K562 (cell line): ENCODE data around the gene OR2B2. TPM values are rescaled to one million over a fixed set of nuclear protein-coding genes. Genes with fewer than 3 reads are reported as not detected.

Experiments used
- AFF1 ChIP-seq, 2 experiments: fragments of 450-650 bp; IDR thresholded peaks; 2 replicates each; pipeline ENCODE4 v1.6.1; 2018; ENCODE audit warnings: mild to moderate bottlenecking in 2 of 2, low read depth in 1 of 2; ENCODE audit not compliant: partially characterized antibody in 2 of 2
- E4F1 ChIP-seq: fragments of 250-450 bp; sonication (Bioruptor Pico); IDR thresholded peaks from 2 replicates; pipeline ENCODE4 v1.5.0; 2021; ENCODE audit warnings: mild to moderate bottlenecking, borderline replicate concordance
- HNRNPK ChIP-seq: fragments of 200-400 bp; formaldehyde crosslinking; IDR thresholded peaks from one replicate; pipeline ENCODE4 v1.6.1; 2018; ENCODE audit warnings: mild to moderate bottlenecking, low read depth, low read length; ENCODE audit not compliant: poor library complexity, severe bottlenecking
- JUND ChIP-seq, 2 experiments: IDR thresholded peaks; 2 replicates in 1 of 2; 3 replicates in 1 of 2; pipeline ENCODE4 v1.6.1; 2011; ENCODE audit warnings: borderline replicate concordance in 2 of 2, low read depth in 2 of 2, low read length in 2 of 2, improper control_type of control experiment in 1 of 2, missing biosample characterization in 1 of 2, missing genetic modification characterization in 1 of 2, missing genetic modification reagents in 1 of 2
- SMARCC2 ChIP-seq: fragments of 450-650 bp; IDR thresholded peaks from 2 replicates; pipeline ENCODE4 v1.6.1; 2017; ENCODE audit warnings: antibody characterized with exemption, moderate library complexity, mild to moderate bottlenecking, low read depth
- ZBTB17 ChIP-seq: fragments of 450-650 bp; formaldehyde crosslinking; IDR thresholded peaks from 2 replicates; pipeline ENCODE4 v1.4.0; 2020; ENCODE audit warnings: mild to moderate bottlenecking
- ZNF407 ChIP-seq: fragments of 450-650 bp; IDR thresholded peaks from 2 replicates; pipeline ENCODE4 v1.6.1; 2016; ENCODE audit warnings: low read depth
- polyA plus RNA-seq, 8 experiments: library from polyadenylated mRNA; depleted of rRNA in 4 of 8; stranded (reverse) in 5 of 8; unstranded in 3 of 8; fragments of >200 nt; fragmentation: Nextera tagmentation in 2 of 8; fragmentation: Illumina TruSeq in 1 of 8; extraction: Ambion mirVana in 2 of 8; extraction: Trizol in 1 of 8; gene quantifications; 2 replicates each; pipeline versions ENCODE4 v1.2.1 to v1.2.3, GENCODE V29; 2011 to 2014; ENCODE audit warnings: inconsistent platforms in 1 of 8, missing spikeins in 1 of 8
- total RNA-seq, 7 experiments: library from RNA; depleted of rRNA in 6 of 7; stranded (reverse); fragments of >200 nt in 6 of 7; fragmentation: Illumina TruSeq in 2 of 7; extraction: Trizol in 2 of 7; gene quantifications; 2 replicates each; pipeline versions ENCODE4 v1.2.1 to v1.2.3, GENCODE V29; 2011 to 2021; ENCODE audit warnings: low replicate concordance in 1 of 7

Gene OR2B2
- total and polyA plus RNA-seq, 9 of the 15 experiments (the other 6 are each of a cell fraction or from before 2014, with no cell fraction given): 0.24 TPM; not detected in 8

GRCh38 chr6:27893059-27893835, 18.9 kb downstream of the OR2B2 start (continued):
- no peak for TF ChIP-seq ZNF407
- peak; percentile 48; the same call in 1 of the 2 replicates for TF ChIP-seq JUND (IDR thresholded peaks at IDR 0.05; ENCODE audit: borderline replicate concordance, low read depth, low read length)
- TF ChIP-seq JUND (tag; IDR thresholded peaks at IDR 0.05; ENCODE audit: borderline replicate concordance, low read depth, low read length): no peak; the same call in 2 of the 3 replicates
- TF ChIP-seq SMARCC2: no peak
- TF ChIP-seq HNRNPK: no peak
- TF ChIP-seq AFF1 (IDR thresholded peaks at IDR 0.05; ENCODE audit: low read depth in 1 of 2, partially characterized antibody in 2 of 2): peak; percentile 88 to 89
- no peak for TF ChIP-seq ZBTB17 (CRISPR knock-in tag)
- TF ChIP-seq E4F1: no peak
